BLaER1 (cell line): ENCODE measurements around the gene RNF141.

Experiments
- H3K27ac ChIP-seq: shearing (Covaris generic); formaldehyde crosslinking; 2 replicates; pipeline ENCODE4 v1.8.1; 2022
- H3K27me3 ChIP-seq: shearing (Covaris generic); formaldehyde crosslinking; 2 replicates; pipeline ENCODE4 v1.8.1; 2022
- H3K36me3 ChIP-seq: shearing (Covaris generic); formaldehyde crosslinking; 2 replicates; pipeline ENCODE4 v1.8.1; 2022
- H3K4me1 ChIP-seq: shearing (Covaris generic); formaldehyde crosslinking; 2 replicates; pipeline ENCODE4 v1.8.1; 2022
- H3K4me2 ChIP-seq: shearing (Covaris generic); formaldehyde crosslinking; 2 replicates; pipeline ENCODE4 v1.8.1; 2022
- H3K4me3 ChIP-seq: shearing (Covaris generic); formaldehyde crosslinking; 2 replicates; pipeline ENCODE4 v1.8.1; 2022
- H3K9ac ChIP-seq: shearing (Covaris generic); formaldehyde crosslinking; 2 replicates; pipeline ENCODE4 v1.8.1; 2022
- H3K9me3 ChIP-seq: shearing (Covaris generic); formaldehyde crosslinking; 2 replicates; pipeline ENCODE4 v1.8.1; 2022
- H4K20me1 ChIP-seq: shearing (Covaris generic); formaldehyde crosslinking; 2 replicates; pipeline ENCODE4 v1.8.1; 2022
- Cebpa-rat ChIP-seq: shearing (Covaris generic); IDR thresholded peaks from 2 replicates; pipeline ENCODE4 v1.8.1; 2022

The RNF141 gene

DNA sequence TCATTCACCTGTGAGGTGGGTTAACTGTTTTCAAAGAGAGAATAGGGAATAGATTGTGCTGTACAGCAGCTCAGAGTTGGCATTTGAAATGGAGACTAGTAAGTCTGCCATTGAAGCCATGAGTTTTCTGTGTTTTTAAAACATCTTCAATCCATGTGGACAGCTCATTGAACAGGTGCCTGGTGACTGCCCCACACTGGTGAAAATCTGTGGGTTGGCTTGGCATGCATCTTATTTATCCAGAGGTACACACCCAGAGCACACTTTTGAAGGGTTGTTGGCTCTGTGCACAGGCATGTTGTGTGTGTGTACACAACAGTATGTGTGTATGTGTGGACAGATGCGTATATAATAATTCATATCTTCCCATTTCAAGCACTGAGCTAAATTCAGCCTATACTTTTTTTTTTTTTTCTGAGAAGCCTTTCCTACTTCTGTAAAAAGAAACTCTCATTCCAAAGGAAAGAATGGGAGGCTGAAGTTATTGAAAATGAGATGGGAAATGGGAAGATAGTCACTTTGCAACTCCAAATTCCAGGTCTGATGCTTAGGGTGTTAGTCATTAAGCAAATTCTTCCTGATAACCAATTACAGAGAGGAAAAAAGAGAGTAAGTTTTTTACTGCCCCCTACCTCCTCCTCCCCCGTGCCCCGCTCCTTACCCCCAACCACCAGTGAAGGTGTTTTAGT is 34.5 kb upstream of the RNF141 start:
- Histone ChIP-seq H3K4me3 (no peak overlapping the region), H3K27me3 (no peaks in the 10 kb centered on the region), H3K9ac (no peak overlapping the region), H3K4me1 (peaks cover 10% of the 10 kb centered on the region), H3K9me3 (no peaks in the 10 kb centered on the region), H4K20me1 (no peaks in the 10 kb centered on the region), H3K27ac (no peak overlapping the region), H3K4me2 (no peak overlapping the region), H3K36me3 (no peaks in the 10 kb centered on the region)
- no peak for TF ChIP-seq Cebpa-rat

DNA sequence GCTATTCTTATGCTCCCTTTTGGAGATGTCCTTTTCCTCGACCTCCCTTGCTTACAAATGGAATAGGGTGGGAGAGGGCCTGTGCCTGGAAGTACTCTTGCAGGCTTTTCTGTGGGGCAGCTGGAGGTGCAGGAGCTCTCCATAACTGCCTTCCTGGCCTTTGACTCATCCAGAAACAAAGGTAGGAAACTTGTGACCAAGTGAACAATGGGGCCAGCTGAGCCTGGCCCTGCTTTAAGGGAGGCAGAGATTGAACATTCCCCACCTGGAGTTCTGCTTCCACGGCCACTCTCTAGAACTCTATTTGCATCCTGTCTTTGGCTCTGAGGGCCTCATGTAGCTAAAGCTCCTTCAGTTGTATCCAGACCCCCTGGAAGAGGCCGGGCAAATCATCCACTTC is 32.6 kb upstream of the RNF141 start:
- Histone ChIP-seq H3K36me3 (no peaks in the 10 kb centered on the region), H3K27me3 (no peaks in the 10 kb centered on the region), H3K27ac (no peak overlapping the region), H3K4me2 (no peak overlapping the region), H3K9me3 (no peaks in the 10 kb centered on the region), H4K20me1 (no peaks in the 10 kb centered on the region), H3K9ac (no peak overlapping the region), H3K4me3 (no peak overlapping the region), H3K4me1 (no peaks in the 10 kb centered on the region)
- TF ChIP-seq Cebpa-rat, result no peak

DNA sequence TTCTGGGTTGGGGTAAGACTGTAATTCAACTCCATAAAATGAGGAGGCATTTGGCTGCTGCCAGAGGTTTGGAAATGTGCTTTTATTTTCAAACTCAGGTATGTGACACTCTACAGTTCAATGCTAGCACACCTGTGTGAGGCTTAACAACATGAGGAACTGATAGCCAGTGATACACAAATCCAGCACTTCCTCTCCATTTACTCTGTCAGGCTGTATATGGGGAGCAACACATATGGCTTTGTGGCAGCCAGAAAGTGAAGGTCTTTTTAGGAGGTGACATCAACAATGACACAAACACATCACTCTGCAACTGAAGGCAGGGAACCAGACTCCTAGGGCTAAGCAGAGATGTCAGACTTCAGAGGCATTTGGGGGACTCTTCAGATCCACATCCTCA is 32.0 kb upstream of the RNF141 start:
- Histone ChIP-seq H3K4me1 (no peaks in the 10 kb centered on the region), H3K9ac (no peak overlapping the region), H3K27me3 (no peaks in the 10 kb centered on the region), H3K27ac (no peak overlapping the region), H3K4me2 (no peak overlapping the region), H3K36me3 (no peaks in the 10 kb centered on the region), H4K20me1 (no peaks in the 10 kb centered on the region), H3K4me3 (no peak overlapping the region), H3K9me3 (no peaks in the 10 kb centered on the region)
- TF ChIP-seq Cebpa-rat, result no peak

DNA sequence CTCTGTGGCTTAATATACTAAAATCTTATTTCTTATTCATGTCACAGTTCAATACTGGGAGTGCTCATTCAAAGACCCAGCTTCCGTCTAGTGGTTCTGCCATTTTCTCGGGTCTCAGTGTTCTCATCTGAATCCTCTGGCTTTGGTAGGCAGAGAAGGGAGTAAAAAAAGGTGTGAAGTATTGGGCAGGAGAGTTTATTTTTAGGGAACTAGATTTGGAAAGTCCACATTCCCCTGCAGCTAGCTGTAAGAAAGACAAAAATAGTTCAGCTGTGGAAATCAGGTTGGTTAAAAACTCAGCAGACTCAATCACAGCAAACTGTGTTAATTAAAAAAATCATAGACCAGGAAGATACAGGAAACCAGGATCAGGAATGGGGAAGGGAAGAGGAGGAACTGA is 31.5 kb upstream of the RNF141 start:
- TF ChIP-seq Cebpa-rat, result no peak
- H3K27ac ChIP-seq, result no peak overlapping the region
- no peak overlapping the region for H3K9ac ChIP-seq
- no peaks in the 10 kb centered on the region for H3K27me3 ChIP-seq
- no peaks in the 10 kb centered on the region for H3K36me3 ChIP-seq
- no peaks in the 10 kb centered on the region for H3K4me1 ChIP-seq
- no peak overlapping the region for H3K4me3 ChIP-seq
- no peak overlapping the region for H3K4me2 ChIP-seq
- H4K20me1 ChIP-seq, result no peaks in the 10 kb centered on the region
- H3K9me3 ChIP-seq, result no peaks in the 10 kb centered on the region

DNA sequence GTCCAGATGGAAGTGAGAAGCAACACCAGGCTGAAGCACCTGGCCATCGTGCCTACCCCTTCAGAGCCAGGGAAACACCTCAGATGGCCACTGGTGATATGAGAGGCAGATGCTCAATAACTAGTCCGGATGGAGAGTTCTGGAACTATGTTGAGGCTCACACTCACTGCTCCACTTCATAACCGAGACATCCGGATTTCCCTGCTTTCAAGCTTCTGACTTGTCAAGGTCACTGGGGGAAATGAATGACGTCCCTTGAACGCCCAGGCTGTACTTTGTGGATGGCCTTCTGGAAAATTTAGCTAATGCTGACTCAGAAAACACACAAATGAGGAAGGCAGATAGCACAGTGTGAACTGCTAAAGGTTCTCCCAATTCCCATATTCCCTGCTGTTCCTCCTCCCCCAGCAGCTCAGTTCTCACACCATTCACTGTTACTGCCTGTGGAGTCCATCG is 27.5 kb upstream of the RNF141 start, which contains the start of gene LYVE1:
Gene LYVE1, minus strand, starts transcription at position 180 of the 456 bp plus-strand sequence. Its CDS starts 133 bp downstream, at position 47.
- Histone ChIP-seq H3K4me2 (no peak within 1 kb of the TSS), H3K4me3 (no peak within 1 kb of the TSS), H3K36me3 (no peaks in the 10 kb centered on the region), H3K4me1 (no peaks in the 10 kb centered on the region), H4K20me1 (no peaks in the 10 kb centered on the region), H3K27me3 (no peaks in the 10 kb centered on the region), H3K9me3 (no peaks in the 10 kb centered on the region), H3K9ac (no peak within 1 kb of the TSS), H3K27ac (no peak within 1 kb of the TSS)
- TF ChIP-seq Cebpa-rat, result no peak

DNA sequence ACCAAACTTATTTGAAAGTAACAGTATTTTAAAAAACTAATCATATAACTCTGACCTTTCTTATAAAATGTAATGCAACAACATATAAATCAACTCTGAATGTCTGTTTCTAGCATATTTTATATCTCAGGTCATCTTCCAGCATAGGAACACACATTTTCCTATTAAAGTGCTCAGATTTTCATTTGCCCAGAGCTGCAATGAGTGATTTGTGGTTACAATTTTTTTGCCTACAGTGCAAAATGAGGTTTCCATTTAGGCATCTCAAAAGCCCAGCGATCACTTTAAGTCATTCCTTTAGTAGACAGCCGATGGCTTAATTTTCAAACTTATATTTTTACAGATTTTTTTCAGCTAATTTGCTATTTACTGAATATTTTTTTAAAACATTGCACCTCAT is 26.5 kb upstream of the RNF141 start:
- Histone ChIP-seq H3K9ac (no peak overlapping the region), H3K27ac (no peak overlapping the region), H3K9me3 (no peaks in the 10 kb centered on the region), H3K4me1 (no peaks in the 10 kb centered on the region), H4K20me1 (no peaks in the 10 kb centered on the region), H3K27me3 (no peaks in the 10 kb centered on the region), H3K4me2 (no peak overlapping the region), H3K36me3 (no peaks in the 10 kb centered on the region), H3K4me3 (no peak overlapping the region)
- TF ChIP-seq Cebpa-rat, result no peak

DNA sequence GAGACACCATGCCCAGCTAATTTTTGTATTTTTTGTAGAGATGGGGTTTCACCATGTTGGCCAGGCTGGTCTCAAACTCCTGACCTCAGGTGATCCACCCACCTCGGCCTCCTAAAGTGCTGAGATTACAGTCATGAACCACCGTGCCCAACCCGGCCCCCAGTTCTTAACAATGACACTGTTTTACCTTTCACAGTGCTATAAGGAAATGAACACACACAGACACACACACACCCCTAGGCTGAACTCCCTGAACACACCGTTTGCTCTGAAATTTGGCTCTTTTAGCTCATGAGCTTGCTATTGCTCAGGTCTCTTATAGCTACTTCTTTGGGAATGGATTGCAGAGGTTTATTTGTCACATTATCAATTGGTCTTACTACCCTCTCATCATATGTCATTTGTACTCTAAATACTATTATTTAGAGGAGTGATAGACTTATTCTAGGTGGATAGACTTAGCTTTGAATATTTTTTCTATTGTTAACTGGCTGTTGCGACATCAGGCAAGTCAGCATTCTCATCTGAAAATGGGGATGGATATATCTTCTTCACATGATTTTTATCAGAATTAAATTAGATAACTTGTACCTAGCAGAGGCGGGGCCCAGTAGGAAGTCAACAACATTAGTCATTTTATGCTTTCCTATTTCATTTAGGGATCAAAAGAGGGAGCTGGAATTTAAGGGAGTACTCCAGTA is 25.4 kb upstream of the RNF141 start:
- no peak overlapping the region for H3K4me3 ChIP-seq
- H3K27ac ChIP-seq, result no peak overlapping the region
- H3K4me1 ChIP-seq, result no peaks in the 10 kb centered on the region
- no peaks in the 10 kb centered on the region for H4K20me1 ChIP-seq
- no peak overlapping the region for H3K4me2 ChIP-seq
- no peaks in the 10 kb centered on the region for H3K36me3 ChIP-seq
- peak; percentile 34; the same call in 1 of the 2 replicates for TF ChIP-seq Cebpa-rat
- no peak overlapping the region for H3K9ac ChIP-seq
- H3K27me3 ChIP-seq, result no peaks in the 10 kb centered on the region
- no peaks in the 10 kb centered on the region for H3K9me3 ChIP-seq

DNA sequence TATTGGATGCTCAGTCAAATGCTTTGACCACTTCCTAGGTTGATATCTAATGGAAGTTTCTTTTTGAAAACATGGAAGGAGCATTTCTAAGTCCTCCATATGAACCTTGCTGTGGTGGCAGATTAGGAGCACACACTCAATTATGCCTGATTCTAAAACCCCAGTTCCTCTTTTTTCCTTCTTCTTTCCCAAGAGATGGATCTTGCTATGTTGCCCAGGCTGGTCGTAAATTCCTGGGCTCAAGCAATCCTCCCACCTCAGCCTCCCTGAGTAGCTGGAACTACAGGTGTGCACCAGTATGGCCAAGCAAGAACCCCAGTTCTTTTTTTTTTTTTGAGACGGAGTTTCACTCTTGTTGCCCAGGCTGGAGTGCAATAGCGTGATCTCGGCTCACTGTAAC is 24.5 kb upstream of the RNF141 start:
- no peak for TF ChIP-seq Cebpa-rat
- Histone ChIP-seq H3K4me3 (no peak overlapping the region), H3K36me3 (no peaks in the 10 kb centered on the region), H3K9ac (no peak overlapping the region), H3K9me3 (no peaks in the 10 kb centered on the region), H3K27ac (no peak overlapping the region), H3K4me1 (no peaks in the 10 kb centered on the region), H3K27me3 (no peaks in the 10 kb centered on the region), H3K4me2 (no peak overlapping the region), H4K20me1 (no peaks in the 10 kb centered on the region)

DNA sequence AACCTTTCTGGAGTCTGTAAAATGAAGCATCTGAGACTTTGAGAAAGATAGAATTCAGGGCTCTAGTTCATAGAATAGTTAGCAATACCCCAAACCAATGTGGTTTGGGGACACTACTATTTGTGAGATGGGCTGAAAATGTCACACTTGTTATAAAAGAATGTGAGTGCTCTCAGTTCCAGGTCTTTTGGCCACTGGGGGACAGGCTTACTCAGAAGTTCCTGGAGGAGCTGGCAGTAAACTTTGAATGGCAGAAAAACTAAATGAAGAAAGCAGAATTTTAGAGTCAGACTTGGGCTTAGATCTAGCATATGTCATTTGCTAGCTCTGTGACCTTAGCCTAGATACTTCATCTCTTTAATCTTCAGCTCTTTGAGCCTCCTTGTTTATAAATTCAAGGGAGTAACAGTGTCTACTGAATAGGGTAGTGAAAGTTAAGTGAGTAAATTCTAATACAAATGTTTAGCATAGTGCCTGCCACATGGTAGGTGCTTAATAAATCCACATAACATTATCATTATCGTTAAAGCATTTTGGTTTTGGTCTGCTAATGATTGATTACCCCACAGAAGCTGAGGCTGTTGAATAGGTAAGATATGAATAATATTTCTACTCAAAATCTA is 23.8 kb upstream of the RNF141 start:
- Histone ChIP-seq H3K4me1 (no peaks in the 10 kb centered on the region), H4K20me1 (no peaks in the 10 kb centered on the region), H3K9ac (no peak overlapping the region), H3K27ac (no peak overlapping the region), H3K4me2 (no peak overlapping the region), H3K36me3 (no peaks in the 10 kb centered on the region), H3K4me3 (no peak overlapping the region), H3K9me3 (no peaks in the 10 kb centered on the region), H3K27me3 (no peaks in the 10 kb centered on the region)
- TF ChIP-seq Cebpa-rat, result no peak

DNA sequence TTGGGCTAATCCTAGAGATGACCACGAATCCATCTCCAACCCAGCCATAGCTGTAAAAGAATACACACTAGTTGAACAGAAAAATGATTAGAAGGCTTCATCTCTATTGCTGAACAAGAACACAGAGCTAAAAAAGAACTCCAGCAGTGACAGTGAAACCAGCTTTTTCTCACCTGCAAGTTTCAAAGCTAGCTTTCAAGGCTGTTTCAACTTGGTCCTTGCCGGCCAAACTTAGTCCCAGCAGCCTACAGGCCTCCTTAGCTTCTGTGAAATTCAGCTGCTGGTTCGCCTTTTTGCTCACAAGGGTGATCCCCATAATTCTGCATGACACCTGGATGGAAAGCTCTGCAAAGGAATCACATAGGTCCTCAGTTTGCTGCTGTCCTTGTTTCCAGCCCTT is 23.0 kb upstream of the RNF141 start:
- Histone ChIP-seq H3K4me1 (no peaks in the 10 kb centered on the region), H3K27me3 (no peaks in the 10 kb centered on the region), H3K27ac (no peak overlapping the region), H3K9ac (no peak overlapping the region), H3K36me3 (no peaks in the 10 kb centered on the region), H4K20me1 (no peaks in the 10 kb centered on the region), H3K9me3 (no peaks in the 10 kb centered on the region), H3K4me2 (no peak overlapping the region), H3K4me3 (no peak overlapping the region)
- TF ChIP-seq Cebpa-rat, result no peak
